WTC11 (cell line): ENCODE results near the gene EHMT1.

ENCODE experiments used
- CTCF ChIP-seq: fragments of 200-600 bp; IDR thresholded peaks from 2 replicates; pipeline ENCODE4 v1.8.0; 2022; ENCODE audit warnings: antibody characterized with exemption
- ZNF423 ChIP-seq: fragments of 250-450 bp; sonication (Bioruptor Pico); IDR thresholded peaks from 2 replicates; pipeline ENCODE4 v2.1.2; 2022; ENCODE audit warnings: mild to moderate bottlenecking, moderate library complexity

DNA sequence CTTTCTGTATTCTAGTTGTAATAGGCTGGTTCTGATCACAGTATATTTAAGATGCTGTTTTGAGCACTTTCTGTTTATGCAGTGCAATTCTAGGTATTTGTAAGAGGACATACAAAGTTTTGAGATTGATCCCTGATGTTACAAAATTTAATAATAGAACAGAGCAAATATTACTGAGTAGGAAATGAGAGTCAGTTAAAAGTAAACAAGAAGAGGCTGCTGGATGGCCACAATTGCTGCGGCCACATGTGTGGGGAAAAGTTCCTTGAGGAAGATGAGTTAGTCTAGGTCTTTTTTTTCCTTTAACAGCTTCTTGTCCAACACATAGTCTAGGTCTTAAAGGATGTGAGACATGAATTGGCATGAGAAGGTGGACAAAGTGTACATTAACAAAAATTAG, 11.3 kb downstream of the EHMT1 start:
- TF ChIP-seq CTCF: no peak
- no peak for TF ChIP-seq ZNF423 (CRISPR knock-in tag)
